ENCODE results near the gene NTN4.
"Not testable (repeated sequence)": the region's sequence is repeated elsewhere in the genome, so short reads cannot be mapped to it uniquely, and the experiment has no call there.

The NTN4 gene

GRCh38 chr12:95746062-95746461 is 44.5 kb downstream of the NTN4 start:
- not testable (repeated sequence) for DNase-seq

GRCh38 chr12:95742586-95742985 is 48.0 kb downstream of the NTN4 start:
- DNase-seq, result no peak

GRCh38 chr12:95741635-95742034 is 48.9 kb downstream of the NTN4 start:
- DNase-seq, result no peak

GRCh38 chr12:95740751-95741150 is 49.8 kb downstream of the NTN4 start:
- no peak for DNase-seq

GRCh38 chr12:95739561-95740313 is 50.8 kb downstream of the NTN4 start:
- no peak for DNase-seq

DNA sequence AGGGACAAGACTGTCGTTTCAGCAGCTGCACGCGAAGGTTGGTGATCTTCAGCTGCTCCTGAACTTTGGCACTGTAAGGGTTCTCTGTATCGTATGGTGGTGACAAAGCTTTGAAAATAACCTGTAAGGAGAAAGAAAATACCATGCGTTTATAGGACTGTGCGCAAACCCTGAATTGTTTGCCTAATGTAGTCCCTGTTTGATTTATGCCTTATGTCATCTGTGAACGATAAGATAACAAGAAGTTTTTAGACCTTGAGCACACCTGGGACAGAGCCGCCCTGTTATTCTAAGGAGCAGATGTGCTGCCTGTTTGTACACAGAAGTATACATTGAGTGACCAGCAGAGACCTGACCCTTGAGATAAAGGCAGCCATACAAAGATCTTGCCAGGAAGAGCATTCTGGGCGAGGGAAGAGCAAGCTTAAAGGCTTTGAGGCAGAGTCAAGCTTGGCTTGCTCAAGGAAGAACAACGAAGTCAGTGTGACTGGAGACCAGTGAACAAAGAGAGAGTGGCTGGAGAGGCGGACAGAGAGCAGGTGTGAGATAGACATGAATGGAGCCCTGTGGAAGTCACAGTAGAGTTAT is 52.4 kb downstream of the NTN4 start:
- DNase-seq, result no peak

- no peak for DNase-seq
Measured at GRCh38 chr12:95736631-95737030, 53.9 kb downstream of the NTN4 start.

- DNase-seq, result not testable (repeated sequence)
Measured at GRCh38 chr12:95735728-95736127, 54.8 kb downstream of the NTN4 start.

DNA sequence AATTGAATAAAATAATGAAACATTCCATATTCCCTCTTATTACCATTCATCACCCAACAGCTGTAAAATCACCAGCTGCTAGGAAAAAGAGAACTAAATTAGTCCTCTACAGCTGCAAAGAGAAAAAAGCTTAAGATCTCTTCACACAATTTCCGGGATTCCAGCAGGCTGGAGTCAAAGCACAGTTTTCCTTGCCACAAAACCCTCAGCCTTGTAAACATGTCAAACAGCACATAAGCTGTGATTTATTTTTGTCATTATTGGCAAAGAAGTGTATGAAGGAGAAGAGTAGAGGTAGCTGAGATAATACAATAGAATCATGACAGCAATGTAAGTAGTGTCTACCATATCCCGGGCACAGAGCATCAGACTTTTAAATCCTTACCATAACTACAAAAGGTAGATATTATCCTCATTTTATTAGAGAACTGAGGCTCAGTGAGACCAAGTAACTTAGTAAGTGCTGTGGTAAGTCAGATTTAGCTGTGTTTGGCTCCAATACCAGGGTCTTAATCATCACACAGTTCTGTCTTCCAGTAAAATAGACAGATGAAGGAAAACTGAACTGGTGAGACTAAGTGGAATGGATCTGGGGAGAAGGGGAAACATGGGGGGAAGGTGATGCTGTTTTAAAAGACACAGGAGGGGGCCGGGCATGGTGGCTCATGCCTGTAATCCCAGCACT is 57.3 kb downstream of the NTN4 start:
- no peak for DNase-seq

- no peak for DNase-seq
Measured at GRCh38 chr12:95731519-95731958, 59.0 kb downstream of the NTN4 start.

DNA sequence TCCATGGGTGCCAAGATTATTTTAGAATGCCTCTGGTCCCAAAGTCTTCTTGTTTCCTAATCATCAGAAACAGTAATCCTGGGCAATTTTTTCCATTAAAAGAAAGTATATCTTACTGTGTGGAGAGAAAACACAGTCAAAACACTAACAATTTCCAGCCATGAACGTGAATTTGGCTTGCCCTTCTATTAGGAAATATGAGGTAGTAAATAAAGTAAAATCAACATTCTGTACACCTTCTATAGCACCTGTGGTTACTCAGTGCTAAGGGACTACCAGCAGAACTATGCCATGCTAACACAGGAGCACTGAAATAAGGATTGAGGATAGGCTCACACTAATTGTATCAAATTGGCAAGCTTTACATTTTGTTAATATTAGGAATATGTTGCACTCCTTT is 60.1 kb downstream of the NTN4 start:
- no peak for DNase-seq

GRCh38 chr12:95726903-95727302 is 63.7 kb downstream of the NTN4 start:
- DNase-seq, result no peak

DNA sequence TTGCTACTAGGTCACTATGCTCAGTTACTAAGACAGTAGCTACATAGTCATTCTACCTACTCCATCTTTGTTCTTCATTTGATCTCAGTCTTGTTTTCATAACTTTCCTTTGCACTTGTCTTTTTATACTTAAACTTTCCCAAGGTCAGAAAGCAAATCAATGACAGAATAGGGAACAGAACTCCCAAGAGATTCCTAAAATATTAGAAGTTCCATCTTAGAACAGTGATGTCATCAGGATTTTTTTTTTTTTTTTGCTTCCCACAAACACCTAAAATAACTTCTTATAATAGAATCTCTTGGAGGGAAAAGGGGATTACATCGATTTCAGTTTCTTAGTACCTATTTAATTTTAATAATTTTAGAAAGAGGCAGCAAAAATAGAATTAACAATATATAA is 65.8 kb downstream of the NTN4 start:
- no peak for DNase-seq

DNA sequence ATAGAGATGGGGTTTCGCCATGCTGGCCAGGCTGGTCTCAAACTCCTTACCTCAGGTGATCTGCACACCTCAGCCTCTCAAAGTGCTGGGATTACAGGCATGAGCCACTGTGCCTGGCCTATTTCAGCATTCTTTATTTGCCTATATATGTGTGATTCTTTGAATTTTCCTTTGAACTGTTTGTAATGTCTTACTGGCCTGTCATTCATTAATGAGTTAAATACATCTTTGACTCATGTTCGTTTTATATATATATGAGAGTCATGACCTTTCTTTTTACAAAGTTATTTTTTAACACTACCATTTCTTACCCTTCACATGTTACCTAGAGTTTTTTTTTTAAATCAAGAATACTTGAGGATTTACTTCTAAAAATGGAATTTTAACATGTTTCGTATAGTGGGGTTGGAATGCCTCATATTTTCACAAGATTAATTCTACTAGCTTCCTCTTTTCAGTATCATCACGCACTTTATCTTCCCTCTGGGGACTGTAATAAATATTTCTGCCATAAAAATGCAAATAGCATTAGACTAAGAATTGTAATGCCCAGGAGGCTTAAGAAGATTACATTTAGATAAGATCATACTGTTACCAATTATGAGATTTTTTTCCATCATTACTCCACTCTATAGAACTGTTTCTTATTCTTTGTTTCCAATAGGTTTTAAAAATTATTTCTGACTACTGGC is 66.7 kb downstream of the NTN4 start:
- DNase-seq, result no peak

GRCh38 chr12:95721320-95721719 is 69.2 kb downstream of the NTN4 start:
- DNase-seq, result no peak

GRCh38 chr12:95720146-95720545 is 70.4 kb downstream of the NTN4 start:
- no peak for DNase-seq

- no peak for DNase-seq
Measured at GRCh38 chr12:95718772-95719171, 71.8 kb downstream of the NTN4 start.

GRCh38 chr12:95718006-95718431 is 72.5 kb downstream of the NTN4 start:
- no peak for DNase-seq

- DNase-seq, result no peak
Measured at GRCh38 chr12:95717316-95717928, 73.1 kb downstream of the NTN4 start.

- DNase-seq, result no peak
Measured at GRCh38 chr12:95715177-95715576, 75.4 kb downstream of the NTN4 start.

DNA sequence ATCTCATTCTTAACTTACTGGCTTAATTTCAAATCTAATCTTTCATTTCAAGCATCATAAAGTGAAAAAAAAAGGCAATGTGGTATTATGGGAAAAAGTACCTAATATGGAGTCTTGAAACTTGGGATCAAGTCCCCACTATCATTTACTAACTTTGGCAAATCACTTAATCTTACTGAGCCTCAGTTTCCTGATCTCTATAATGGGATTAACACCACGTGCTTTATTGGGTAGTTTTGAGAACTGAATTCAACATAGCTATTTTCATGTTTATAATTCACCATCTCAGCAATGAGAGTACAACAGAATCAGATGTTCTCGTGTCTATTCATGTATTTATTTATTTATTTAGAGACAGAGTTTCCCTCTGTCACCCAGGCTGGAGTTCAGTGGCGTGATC is 78.3 kb downstream of the NTN4 start:
- DNase-seq, result no peak

GRCh38 chr12:95710386-95710785 is 80.2 kb downstream of the NTN4 start:
- no peak for DNase-seq

DNA sequence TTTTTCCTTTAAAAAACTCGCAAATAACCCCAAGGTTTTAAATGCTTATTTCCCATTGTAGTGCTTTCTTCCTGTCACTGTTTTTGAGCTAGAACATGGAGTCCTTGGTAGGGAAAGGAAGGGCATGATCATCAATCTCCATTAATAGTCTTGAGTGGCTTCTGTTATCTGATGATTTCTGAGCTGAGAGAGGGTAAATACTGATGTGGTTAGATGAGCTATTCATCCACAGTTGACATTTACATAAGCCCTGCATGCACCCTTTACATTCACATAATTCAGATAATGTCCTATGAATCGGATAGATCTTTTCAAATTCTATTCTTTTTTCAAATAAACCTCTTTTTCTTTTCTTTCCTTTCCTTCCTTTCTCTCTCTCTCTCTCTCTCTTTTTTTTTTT is 81.4 kb downstream of the NTN4 start:
- no peak for DNase-seq

Measured in activated CD4-positive, alpha-beta T cell treated with anti-CD3 and anti-CD28 coated beads, Interleukin-2, Interleukin-6, amounts not matched to agents 100 ng/mL and 50 ng/mL, durations not matched to agents 16 hours and 8 hours (primary cell).